ENCODE measurements around the gene ZSWIM1.
"Not testable (repeated sequence)": the region's sequence is repeated elsewhere in the genome, so short reads cannot be mapped to it uniquely, and the experiment has no call there.

Gene ZSWIM1

DNA sequence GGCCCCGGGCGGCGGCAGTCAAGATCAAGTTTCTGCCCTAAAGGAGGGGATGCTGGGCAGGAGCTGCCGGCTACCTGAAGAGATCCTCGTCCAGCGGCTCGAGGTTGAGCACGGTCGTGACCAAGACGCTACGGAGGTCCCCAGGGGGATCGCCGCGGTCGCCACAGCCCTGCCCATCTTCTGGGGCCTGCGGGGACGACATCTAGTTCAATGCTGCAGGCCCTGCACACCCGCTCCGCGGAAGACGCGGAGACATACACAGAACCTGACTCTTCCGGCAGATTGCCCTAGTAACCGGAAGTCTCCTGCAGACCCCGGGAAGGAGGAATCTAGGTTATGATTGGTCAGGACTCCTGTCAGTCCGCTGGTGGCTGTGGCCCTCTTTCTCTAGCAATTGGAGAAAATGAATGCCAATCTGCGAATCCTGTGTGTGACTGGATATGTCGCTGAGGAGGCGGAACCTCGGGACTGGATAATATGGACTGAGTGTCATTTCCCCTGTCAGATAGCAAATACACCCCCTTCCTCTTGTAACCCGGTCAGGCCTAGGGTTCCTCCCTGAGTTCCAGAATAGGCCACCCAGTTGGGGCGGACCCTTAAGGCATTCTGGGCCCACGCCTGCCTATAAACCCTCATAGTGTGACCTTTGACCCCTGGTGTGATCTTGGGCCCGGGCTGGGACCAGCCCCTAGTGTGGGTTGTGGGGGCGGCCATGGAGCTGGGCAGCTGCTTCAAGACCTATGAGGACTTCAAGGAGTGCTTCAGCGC lies 23.7 kb upstream of the ZSWIM1 start, which contains the start of the genes ACOT8 and ZSWIM3:
TSS of gene ACOT8 (minus strand) at position 279 of the 768 bp plus-strand sequence. CDS start at position 202, 77 bp downstream.
TSS of gene ZSWIM3 (plus strand) at position 501 of the 768 bp plus-strand sequence. CDS start at position 713, 212 bp downstream.
- DNase-seq (ENCODE audit: low read depth): peak; percentile 74

DNA sequence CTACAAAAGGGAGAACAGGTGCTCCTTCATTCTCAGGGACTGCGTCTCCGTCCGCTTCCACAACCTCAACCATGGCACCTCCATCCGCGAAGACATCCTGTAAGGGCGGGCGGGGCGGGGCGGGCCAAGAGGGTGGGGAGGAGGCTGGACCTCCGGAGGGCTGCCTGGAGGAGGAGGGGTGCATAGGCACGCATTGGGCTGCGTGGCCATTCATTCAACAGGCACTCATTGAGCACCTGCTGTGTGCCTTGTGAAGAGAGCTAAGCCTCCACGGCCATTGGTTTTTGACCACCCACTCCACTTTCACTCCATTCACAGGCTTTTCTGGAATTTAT lies 23.2 kb upstream of the ZSWIM1 start:
- DNase-seq (ENCODE audit: low read depth): no peak

GRCh38 chr20:45859916-45860315 lies 21.1 kb upstream of the ZSWIM1 start:
- DNase-seq (ENCODE audit: low read depth): no peak

DNA sequence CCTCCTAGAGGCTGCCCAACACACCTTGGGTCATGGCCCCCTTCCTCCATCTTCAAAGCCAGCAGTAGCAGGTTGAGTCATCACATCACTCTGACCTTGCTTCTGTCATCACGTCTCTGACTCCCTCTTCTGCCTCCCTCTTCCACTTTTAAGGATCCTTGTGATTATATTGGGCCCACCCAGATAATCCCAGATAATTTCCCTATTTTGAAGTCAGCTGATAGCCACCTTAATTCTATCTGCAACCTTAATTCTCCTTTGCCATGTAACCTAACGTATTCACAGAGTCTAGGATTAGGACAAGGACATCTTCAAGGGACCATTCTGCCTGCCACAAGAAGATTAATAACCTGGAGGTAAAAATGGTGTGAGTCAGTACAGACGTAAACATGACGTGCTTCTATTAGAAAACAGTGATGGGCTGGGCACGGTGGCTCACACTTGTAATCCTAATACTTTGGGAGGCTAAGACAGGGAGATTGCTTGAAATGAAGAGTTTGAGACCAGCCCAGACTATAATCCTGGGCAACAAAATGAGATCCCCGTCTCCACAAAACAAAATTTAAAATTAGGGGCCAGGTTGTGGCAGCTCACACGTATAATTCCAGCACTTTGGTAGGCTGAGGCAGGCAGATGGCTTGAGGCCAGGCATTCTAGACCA lies 20.3 kb upstream of the ZSWIM1 start:
- DNase-seq (ENCODE audit: low read depth): no peak

DNA sequence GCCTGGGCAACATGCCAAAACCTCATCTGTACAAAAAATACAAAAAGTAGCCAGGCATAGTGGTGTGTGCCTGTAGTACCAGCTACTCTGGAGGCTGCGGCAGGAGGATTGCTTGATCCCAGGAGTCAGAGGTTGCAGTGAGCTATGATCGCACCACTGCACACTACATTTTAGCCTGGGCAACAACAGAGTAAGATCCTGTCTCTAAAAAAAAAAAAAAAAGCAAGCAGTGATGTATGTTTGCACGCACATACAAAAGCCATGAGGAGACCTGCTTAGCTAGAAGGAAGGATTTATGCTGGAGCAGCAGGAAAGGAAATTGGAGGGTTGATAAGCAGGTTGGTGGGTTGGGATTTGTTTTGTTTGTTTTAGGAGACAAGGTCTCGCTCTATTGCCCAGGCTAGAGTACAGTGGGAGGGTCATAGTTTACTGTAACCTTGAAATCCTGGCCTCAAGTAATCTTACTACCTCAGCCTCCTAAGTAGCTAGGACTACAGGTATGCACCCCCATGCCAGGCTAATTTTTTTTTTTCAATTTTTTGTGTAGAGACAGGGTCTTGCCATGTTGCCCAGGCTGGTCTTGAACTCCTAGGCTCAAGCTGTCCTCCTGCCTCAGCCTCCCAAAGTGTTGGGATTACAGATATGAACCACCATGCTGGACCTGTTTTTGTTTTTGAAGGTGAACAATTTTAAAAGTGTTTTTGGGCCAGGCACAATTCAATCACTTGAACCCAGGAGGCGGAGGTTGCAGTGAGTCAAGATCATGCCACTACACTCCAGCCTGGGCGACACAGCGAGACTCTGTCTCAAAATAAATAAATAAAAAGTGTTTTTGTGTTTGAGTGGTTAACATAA lies 19.6 kb upstream of the ZSWIM1 start:
- DNase-seq (ENCODE audit: low read depth): no peak

GRCh38 chr20:45863543-45864470 lies 17.2 kb upstream of the ZSWIM1 start:
- DNase-seq (ENCODE audit: low read depth): no peak

- no peak for DNase-seq (ENCODE audit: low read depth)
Measured at GRCh38 chr20:45866454-45866853, 14.6 kb upstream of the ZSWIM1 start.

- DNase-seq (ENCODE audit: low read depth): no peak
Measured at GRCh38 chr20:45867136-45867818, 13.8 kb upstream of the ZSWIM1 start.

DNA sequence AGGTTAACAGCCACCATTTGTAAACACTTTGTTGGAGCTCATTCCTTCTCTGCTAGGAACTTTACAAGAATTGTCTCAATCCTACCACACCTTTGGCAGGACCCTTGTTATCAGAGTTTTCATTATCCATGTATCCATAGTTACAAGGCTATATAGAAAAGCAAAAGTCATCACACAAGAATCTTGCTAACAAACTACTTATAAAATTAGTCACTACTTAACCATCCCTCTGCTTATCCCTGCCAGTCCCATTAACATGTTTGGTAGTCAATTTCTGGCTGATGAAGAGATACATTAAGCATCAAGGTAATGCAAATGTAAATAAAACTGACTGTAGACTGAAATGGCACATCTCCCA lies 13.2 kb upstream of the ZSWIM1 start:
- DNase-seq (ENCODE audit: low read depth): no peak

DNA sequence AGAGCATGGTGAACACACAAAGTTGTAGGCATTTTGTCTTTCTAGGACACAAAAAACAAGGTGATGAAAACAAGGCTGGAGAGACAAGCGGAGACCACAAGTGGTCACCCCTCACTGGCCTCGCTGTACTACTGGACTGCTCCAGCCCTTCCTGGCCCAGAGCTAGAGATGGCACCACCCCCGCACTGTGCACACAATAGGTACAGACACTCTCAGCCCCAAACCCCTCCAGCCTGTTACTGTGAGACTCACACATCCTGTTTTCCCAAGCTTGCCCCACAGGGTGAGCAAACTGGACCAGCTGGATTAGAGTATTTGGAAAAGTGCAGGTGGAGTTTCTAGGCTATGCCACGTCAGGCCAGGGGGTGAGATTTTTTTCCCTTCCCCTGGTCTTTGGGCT lies 8.4 kb upstream of the ZSWIM1 start:
- DNase-seq (ENCODE audit: low read depth): no peak

- no peak for DNase-seq (ENCODE audit: low read depth)
Measured at GRCh38 chr20:45873409-45874103, 7.5 kb upstream of the ZSWIM1 start.

GRCh38 chr20:45874104-45874481 lies 6.9 kb upstream of the ZSWIM1 start:
- DNase-seq (ENCODE audit: low read depth): not testable (repeated sequence)

GRCh38 chr20:45874576-45874975 lies 6.5 kb upstream of the ZSWIM1 start:
- no peak for DNase-seq (ENCODE audit: low read depth)

DNA sequence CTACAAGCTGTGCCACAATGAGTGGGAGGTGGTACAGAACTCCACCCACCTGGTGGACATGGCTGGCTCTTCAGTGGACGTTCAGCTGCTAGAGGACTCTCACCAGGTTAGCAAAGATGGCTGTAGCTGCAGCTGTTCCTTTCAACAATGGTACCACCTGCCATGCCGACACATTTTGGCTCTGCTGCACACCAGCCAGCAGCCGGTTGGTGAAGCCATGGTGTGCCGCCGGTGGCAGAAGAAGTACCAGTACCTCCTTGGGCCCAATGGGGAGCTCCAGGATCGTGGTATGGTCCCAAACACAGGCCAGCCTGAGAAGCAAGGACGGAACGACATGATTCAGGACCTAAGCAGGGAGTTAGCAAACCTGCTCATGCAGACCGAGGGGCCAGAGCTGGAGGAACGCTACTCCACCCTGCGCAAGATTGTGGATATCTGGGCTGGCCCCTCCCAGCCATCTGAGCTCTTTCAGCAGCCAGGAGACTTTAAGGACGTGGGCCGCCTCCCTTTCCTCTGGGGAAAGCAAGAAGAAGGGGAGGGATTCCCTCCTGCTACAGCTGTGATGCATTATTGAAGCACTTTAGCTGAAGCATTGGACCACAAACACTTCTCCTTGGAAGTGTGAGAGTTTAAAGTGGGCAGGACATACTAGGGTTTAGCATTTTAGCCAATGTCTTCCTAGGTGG lies 2.8 kb upstream of the ZSWIM1 start:
- no peak for DNase-seq (ENCODE audit: low read depth)

DNA sequence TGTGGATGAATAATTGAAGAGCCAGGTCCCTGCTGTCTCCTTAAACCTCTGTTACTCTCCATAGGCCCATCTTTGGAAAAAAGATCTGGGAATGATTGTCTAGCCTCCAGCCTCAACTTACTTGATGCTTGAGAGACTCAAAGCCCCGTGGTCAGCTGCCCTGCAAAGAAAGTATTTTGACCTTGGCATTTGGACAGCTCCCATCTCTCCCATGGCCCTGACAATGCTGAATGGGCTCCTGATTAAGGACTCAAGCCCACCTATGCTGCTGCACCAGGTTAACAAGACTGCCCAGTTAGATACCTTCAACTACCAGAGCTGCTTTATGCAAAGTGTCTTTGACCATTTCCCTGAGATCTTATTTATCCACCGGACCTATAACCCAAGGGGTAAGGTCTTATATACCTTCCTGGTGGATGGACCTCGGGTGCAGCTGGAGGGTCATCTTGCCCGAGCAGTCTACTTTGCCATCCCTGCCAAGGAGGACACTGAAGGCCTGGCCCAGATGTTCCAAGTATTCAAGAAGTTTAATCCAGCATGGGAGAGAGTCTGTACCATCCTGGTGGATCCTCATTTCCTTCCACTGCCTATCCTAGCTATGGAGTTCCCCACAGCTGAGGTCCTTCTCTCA lies 1.6 kb downstream of the ZSWIM1 start:
- no peak for DNase-seq (ENCODE audit: low read depth)

GRCh38 chr20:45883100-45883469 lies 2.1 kb downstream of the ZSWIM1 start:
- DNase-seq (ENCODE audit: low read depth): no peak

GRCh38 chr20:45886590-45887345 lies 5.7 kb downstream of the ZSWIM1 start:
- no peak for DNase-seq (ENCODE audit: low read depth)

GRCh38 chr20:45887346-45887715 lies 6.3 kb downstream of the ZSWIM1 start, which contains the start of gene SPATA25:
Gene SPATA25, minus strand, starts transcription at chr20:45887622. Its CDS starts 32 bp downstream, at chr20:45887590.
- no peak for DNase-seq (ENCODE audit: low read depth)

GRCh38 chr20:45888681-45889080 lies 7.7 kb downstream of the ZSWIM1 start:
- no peak for DNase-seq (ENCODE audit: low read depth)
